ENCODE data around the gene RFX2.
"Not testable (repeated sequence)": the region's sequence is repeated elsewhere in the genome, so short reads cannot be mapped to it uniquely, and the experiment has no call there.

The RFX2 gene

GRCh38 chr19:6110360-6110977, at the start of gene RFX2:
Gene RFX2, minus strand, starts transcription at chr19:6110500. Its CDS starts 63,004 bp downstream, at chr19:6047496.
- peak; percentile 100 for DNase-seq

DNA sequence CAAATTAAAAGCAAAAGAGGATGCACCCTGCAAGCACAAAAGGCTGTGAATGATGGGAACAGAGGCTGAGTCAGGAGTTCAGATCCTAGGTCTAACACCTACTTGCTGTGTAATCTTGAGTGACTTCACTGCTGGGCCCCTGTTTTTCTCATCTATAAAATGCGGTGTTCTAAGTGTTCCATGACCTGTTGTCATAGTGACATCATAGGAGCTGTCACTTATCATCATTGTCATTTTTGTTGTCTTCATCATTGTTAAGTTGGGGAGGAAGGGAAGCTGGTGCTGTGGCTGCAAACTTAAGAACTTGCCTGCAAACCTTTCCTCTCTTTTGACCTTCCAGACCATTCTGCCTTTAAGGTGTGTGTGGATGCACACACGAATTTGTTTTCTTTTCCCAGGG, 45.7 kb upstream of the RFX2 start:
- no peak for DNase-seq

GRCh38 chr19:6150289-6150688, 40.0 kb upstream of the RFX2 start:
- no peak for DNase-seq

- DNase-seq = no peak
Observed at GRCh38 chr19:6141217-6141616, 30.9 kb upstream of the RFX2 start.

GRCh38 chr19:6138511-6138910, 28.2 kb upstream of the RFX2 start:
- no peak for DNase-seq

DNA sequence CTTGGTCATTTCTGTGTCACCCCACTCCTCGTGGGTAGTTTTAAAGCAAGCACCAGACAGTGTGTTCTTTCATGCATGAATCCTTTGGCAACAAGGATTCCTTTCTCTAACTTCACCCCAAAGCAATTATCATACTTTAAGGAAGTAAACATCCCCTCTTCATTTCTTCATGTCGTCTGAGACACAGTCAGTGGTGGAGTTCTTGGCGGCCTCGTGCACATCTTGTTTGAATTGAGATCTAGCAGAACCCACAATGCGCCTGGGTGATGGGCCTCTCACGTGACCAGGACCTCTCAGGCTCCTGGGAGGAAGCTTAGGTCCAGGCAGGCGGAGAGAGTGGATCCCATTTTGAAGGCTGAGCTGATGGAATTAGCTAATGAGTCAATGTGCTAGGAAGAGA, 27.8 kb upstream of the RFX2 start:
- DNase-seq = no peak

DNA sequence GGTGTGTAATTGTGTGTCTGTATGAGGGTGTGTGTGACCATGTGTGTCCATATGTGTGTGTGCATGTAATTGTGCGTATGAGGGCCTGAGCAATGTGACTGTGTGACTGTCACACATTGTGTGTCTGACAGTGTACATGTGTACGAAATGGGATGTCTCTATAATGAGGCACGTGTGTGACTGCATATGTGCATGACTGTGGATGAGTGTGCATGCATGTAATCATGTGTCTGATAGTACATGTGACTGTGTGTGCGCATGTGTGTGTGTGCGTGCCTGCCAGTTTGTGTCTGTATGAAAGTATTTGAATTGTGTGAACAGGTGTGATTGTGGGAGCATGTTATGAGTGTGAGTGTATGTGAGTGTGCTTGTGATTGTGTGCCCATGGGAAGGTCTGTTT, 22.9 kb upstream of the RFX2 start:
- DNase-seq = no peak

- no peak for DNase-seq
Observed at GRCh38 chr19:6132482-6132881, 22.2 kb upstream of the RFX2 start.

DNA sequence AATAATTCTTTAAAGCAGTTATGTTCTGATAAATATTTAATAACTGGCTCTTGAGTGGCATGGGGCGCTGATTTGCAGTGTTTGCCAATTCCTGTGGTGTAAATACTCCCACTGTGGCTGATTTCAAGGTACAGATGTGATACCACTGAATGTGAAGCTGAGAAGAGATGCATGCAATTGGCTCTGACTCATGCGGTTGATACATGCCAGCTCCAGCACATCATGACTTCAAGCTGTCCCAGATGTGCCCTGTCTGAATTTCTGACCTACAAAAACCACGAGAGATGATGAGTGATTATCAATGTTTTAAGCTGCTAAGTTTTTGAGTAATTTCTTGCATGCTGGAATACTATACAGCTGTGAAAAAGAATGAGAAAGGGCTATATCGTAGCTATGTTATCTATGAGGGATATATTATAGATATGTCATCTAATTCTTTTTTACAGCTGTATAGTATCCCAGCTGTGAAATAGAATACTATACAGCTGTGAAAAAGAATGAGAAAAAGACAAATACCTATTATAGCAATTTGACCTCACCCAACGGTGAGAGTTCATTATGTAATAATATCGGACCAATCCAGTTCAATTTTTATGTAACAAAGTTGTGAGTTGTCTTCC, 17.5 kb upstream of the RFX2 start:
- no peak for DNase-seq

DNA sequence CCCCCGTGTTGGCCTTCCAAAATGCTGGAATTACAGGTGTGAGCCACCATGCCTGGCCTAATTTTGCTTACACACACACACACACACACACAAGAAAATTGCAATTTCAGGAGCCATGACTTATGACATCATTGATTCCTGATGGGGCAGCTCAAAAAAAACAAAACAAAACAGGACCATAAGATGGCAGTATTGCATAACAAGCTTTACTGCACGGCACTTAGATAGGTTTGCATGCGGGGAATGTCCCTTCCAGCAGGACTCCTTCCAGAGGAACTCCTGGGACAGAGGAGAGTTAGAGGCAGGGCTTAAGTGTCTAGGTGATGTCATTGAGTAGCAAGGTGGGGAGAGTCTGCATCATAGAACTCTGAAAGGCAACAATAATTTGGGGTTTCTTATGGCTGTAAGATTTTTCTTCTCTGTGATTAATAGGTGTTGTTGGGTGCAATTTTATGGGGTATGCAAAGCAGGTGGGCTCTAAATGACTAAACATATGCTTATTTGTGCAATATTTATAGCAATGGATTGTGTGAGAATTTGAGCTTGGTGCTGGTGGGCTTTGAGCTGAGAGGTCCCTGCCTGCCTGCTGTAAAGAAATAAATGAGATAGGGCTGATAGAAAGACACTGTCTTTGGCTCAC, 16.2 kb upstream of the RFX2 start:
- peak; percentile 87 for DNase-seq

DNA sequence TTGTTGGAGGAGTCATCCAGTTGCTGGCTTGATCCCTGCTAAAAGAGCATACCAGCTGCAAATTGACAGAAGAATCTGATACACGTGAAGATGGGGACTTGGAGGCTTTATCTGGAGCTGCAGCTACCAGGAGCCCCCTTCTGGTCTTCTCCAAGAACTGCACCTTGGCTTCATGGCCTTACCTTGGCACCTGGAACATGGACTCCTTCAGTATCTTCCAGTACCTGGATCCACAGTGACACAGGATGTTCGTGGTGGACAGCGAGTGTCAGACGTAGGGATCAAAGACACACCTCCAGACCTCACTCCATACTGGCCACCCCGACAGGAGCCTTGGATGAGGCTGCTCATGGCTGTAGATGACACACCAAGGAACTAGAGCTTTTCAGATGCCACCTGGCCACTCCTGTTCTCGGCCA, 15.3 kb upstream of the RFX2 start:
- DNase-seq = peak; percentile 90

DNA sequence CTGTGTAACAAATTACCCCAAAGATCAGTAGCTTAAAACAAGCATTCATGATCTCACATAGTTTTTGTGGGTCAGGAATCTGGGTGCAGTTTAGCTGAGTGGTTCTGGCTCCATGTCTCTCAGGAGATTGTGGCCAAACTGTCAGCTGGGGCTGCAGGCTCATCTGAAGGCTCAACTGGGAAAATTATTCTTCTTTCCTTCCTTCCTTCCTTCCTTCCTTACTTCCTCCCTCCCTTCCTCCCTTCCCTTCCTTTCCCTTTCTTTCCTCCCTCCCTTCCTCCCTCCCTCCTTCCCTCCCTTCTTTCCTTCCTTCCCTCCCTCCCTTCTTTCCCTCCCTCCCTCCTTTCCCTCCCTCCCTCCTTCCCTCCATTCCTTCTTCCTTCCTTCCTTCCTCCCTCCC, 8.7 kb upstream of the RFX2 start:
- no peak for DNase-seq

DNA sequence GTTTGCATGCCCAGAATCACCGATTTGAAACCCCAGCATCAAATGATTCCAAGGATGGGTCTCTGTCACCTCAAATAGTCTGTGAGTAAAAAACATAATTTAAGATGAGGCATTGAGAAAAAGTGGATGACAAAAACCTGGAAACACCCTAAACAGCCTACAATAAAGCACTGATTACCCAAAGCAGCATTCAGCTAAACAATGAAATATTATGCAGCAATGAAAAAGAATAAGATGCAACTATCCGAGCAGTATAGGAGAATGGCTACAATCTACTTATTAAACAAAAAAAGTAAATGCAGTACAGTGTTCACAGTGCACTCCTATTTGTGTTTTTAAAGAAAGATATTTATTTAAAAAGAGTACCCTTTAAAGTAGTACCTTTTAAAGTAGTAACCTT, 7.7 kb upstream of the RFX2 start:
- no peak for DNase-seq

- no peak for DNase-seq
Observed at GRCh38 chr19:6117534-6117933, 7.2 kb upstream of the RFX2 start.

DNA sequence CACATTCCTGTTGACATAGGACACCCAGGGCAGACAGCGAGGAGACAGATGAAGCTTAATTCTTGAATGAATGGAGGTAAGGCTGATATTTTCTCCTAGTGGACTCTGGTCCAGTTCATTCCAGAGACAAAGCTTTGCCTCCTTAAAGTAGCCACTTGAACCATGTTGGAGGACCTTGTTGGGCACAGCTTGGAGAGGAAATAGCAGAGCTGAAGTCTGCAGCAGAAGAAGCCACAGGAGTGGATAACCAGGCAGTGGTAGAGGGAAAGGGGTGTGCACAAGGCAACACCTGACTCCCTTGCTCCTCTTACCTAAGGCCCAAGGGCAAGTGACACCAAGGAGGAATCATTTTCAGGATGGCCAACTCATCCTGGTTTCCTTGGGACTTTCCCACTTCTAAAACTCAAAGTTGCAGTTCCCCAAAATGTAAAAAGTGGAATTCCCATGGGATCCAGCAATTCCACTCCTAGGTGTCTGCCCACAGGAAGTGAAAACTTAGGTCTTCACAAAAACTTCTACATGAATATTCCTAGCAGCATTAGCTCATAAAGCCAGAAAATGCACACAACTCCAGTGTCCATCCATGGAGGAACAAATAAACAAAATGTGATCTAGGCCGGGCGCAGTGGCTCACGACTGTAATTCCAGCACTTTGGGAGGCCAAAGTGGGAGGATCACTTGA, 6.6 kb upstream of the RFX2 start:
- no peak for DNase-seq

GRCh38 chr19:6115992-6116391, 5.7 kb upstream of the RFX2 start:
- DNase-seq = no peak

GRCh38 chr19:6113616-6114188, 3.4 kb upstream of the RFX2 start:
- DNase-seq = no peak

GRCh38 chr19:6109947-6110346, 353 bp downstream of the RFX2 start:
- DNase-seq = peak; percentile 35

GRCh38 chr19:6108721-6109633, 1.3 kb downstream of the RFX2 start:
- DNase-seq = peak; percentile 87

DNA sequence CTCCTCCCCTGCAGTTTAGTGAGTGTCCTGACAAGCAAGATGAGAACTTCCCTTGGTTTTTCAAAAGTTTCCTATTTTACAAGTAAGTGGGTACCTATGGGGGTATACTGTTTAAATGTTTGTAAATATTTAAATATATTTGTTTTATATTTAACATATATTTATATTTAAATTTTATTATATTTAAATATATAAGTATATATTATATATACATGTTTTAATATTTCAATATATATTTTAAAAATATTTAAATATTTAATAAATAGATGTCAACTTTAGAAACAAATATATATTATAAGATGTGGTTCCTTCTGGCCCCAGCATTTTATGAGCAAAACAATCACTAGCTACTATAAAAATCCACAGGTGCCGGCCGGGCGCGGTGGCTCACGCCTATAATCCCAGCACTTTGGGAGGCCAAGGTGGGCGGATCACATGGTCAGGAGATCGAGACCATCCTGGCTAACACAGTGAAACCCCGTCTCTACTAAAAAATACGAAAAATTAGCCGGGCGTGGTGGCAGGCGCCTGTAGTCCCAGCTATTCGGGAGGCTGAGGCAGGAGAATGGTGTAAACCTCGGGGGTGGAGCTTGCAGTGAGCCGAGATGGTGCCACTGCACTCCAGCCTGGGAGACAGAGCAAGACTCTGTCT, 3.5 kb downstream of the RFX2 start:
- not testable (repeated sequence) for DNase-seq

DNA sequence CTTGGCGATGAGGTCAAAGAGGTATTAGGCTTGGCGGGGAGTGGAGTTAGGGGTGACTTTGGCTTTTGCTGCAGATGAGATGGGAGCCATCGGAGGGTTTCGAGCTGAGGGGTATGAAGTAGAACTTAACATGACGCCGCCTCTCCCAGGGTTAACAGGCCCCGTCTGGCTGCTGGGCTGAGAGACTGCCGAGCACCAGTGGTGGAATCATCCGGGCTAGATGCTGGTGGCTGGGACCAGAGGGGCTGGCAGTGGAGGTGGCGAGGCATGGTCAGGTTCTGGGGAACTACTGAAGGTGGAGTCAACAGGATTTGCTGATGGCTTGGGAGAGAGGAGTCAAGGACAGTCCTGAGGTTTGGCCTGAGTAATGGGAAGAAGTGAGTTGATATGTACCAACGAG, 4.9 kb downstream of the RFX2 start:
- no peak for DNase-seq

DNA sequence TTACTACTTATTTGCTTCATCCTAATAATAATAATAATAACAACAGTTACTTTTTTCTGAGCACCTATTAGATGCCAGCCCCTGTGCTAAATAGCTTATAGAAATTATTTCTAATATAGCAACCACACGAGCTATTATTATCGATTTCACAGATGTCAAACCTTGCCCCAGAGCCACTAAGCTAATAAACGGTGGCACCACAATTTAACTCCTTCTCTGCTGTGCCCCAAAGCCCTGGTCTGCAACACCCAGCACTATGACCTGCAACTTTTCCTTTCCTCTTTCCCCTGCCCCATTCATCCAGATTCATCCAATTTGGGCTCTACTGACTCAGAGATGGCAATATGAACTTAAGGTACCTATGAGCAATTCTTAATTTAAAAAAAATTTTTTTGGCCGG, 6.4 kb downstream of the RFX2 start:
- DNase-seq = no peak
